ENCODE measurements around the gene CETN2.

DNA sequence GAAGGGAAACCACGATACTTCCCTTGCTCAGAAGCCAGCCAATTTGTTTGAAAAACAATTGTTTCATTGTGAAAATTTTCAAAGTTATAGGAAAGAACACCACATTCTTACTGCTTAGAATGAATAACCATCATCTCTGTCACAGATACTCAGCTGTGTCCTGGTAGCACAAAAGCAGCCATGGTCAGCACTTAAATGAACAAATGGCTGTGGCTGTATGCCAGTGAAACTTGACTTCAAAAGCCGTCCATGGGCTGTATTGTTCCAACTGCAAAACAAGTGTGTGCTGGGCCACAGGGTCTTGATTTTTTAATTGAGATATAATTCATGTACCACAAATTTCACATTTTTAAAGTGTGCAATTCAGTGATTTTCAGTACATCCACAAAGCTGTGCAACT, 19.9 kb upstream of the CETN2 start:
- no peak for TF ChIP-seq EP300 (IDR thresholded peaks at IDR 0.05)
- TF ChIP-seq, protein P1, sequence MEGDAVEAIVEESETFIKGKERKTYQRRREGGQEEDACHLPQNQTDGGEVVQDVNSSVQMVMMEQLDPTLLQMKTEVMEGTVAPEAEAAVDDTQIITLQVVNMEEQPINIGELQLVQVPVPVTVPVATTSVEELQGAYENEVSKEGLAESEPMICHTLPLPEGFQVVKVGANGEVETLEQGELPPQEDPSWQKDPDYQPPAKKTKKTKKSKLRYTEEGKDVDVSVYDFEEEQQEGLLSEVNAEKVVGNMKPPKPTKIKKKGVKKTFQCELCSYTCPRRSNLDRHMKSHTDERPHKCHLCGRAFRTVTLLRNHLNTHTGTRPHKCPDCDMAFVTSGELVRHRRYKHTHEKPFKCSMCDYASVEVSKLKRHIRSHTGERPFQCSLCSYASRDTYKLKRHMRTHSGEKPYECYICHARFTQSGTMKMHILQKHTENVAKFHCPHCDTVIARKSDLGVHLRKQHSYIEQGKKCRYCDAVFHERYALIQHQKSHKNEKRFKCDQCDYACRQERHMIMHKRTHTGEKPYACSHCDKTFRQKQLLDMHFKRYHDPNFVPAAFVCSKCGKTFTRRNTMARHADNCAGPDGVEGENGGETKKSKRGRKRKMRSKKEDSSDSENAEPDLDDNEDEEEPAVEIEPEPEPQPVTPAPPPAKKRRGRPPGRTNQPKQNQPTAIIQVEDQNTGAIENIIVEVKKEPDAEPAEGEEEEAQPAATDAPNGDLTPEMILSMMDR (IDR thresholded peaks at IDR 0.05), result no peak
